WTC11 (cell line): ENCODE measurements around the gene SUGP2. TPM values are rescaled to one million over a fixed set of nuclear protein-coding genes. Genes with fewer than 3 reads are reported as not detected.
A peak's percentile ranks its signal among the peaks of the same experiment; 100 is the strongest.

Experiments used
- ATAC-seq: fragments of 200-7000 bp; cut with Tn5 transposase; 2 replicates; pipeline ENCODE4 v1.10.0; 2021; ENCODE audit warnings: mild to moderate bottlenecking, moderate library complexity
- CTCF ChIA-PET: fragments of 300-600 bp; sonication (Branson Sonifier 250); formaldehyde crosslinking; loops from one replicate; lab custom pipeline; 2021; ENCODE audit warnings: antibody characterized with exemption; lab: Charles Lee
- POLR2A ChIA-PET: fragments of 350-600 bp; sonication (Branson Sonifier 250); formaldehyde crosslinking; loops from one replicate; lab custom pipeline; 2021; ENCODE audit warnings: antibody characterized with exemption; lab: Charles Lee
- DNase-seq: peaks from one replicate; pipeline ENCODE4 v3.0.0; 2021; ENCODE audit warnings: low spot score
- H3K27ac Mint-ChIP-seq: 2 replicates; pipeline ENCODE4 v1.8.0; 2021; ENCODE audit warnings: mixed read lengths
- H3K27me3 Mint-ChIP-seq: 2 replicates; pipeline ENCODE4 v1.8.0; 2021; ENCODE audit warnings: low read depth, mild to moderate bottlenecking, moderate library complexity, mixed read lengths
- H3K36me3 Mint-ChIP-seq: 2 replicates; pipeline ENCODE4 v1.8.0; 2021; ENCODE audit warnings: mixed read lengths
- H3K4me1 Mint-ChIP-seq: 2 replicates; pipeline ENCODE4 v1.8.0; 2022; ENCODE audit warnings: mixed read lengths
- H3K4me3 Mint-ChIP-seq: 2 replicates; pipeline ENCODE4 v1.8.0; 2021; ENCODE audit warnings: mild to moderate bottlenecking, moderate library complexity, mixed read lengths
- H3K9me3 Mint-ChIP-seq: 2 replicates; pipeline ENCODE4 v1.8.0; 2021; ENCODE audit warnings: mixed read lengths
- ATF2 ChIP-seq: sonication (generic); formaldehyde crosslinking; IDR thresholded peaks from 2 replicates; pipeline ENCODE4 v1.8.1; 2022; ENCODE audit warnings: low read depth, missing genetic modification reagents, borderline replicate concordance
- ATF6 ChIP-seq: sonication (generic); formaldehyde crosslinking; IDR thresholded peaks from 2 replicates; pipeline ENCODE4 v1.8.1; 2023; ENCODE audit warnings: mild to moderate bottlenecking, missing genetic modification reagents
- CDX4 ChIP-seq: fragments of 250-450 bp; sonication (Bioruptor Pico); IDR thresholded peaks from 2 replicates; pipeline ENCODE4 v1.9.0; 2021; ENCODE audit warnings: moderate library complexity, mild to moderate bottlenecking, inconsistent platforms, borderline replicate concordance
- ERG ChIP-seq: fragments of 250-450 bp; sonication (Bioruptor Pico); IDR thresholded peaks from 2 replicates; pipeline ENCODE4 v1.8.0; 2021; ENCODE audit warnings: mild to moderate bottlenecking
- FOXJ3 ChIP-seq: sonication (generic); formaldehyde crosslinking; IDR thresholded peaks from 2 replicates; pipeline ENCODE4 v1.9.0; 2021; ENCODE audit warnings: missing genetic modification reagents, mild to moderate bottlenecking, borderline replicate concordance
- FOXP4 ChIP-seq: sonication (generic); formaldehyde crosslinking; IDR thresholded peaks from 2 replicates; pipeline ENCODE4 v1.8.0; 2022; ENCODE audit warnings: mild to moderate bottlenecking, missing genetic modification reagents
- HMGA2 ChIP-seq: fragments of 250-450 bp; sonication (Bioruptor Pico); IDR thresholded peaks from 2 replicates; pipeline ENCODE4 v1.4.0; 2021; ENCODE audit warnings: mild to moderate bottlenecking, moderate library complexity
- NFE2L1 ChIP-seq: sonication (generic); formaldehyde crosslinking; IDR thresholded peaks from 2 replicates; pipeline ENCODE4 v1.8.1; 2023; ENCODE audit warnings: missing genetic modification reagents
- NFYB ChIP-seq: sonication (generic); formaldehyde crosslinking; conservative IDR thresholded peaks from 2 replicates; pipeline ENCODE4 v1.8.0; 2022; ENCODE audit warnings: low read depth, missing genetic modification reagents
- PRRX2 ChIP-seq: fragments of 250-450 bp; sonication (Bioruptor Pico); IDR thresholded peaks from 2 replicates; pipeline ENCODE4 v1.8.0; 2021; ENCODE audit warnings: mild to moderate bottlenecking
- RORB ChIP-seq: fragments of 250-450 bp; sonication (Bioruptor Pico); IDR thresholded peaks from 2 replicates; pipeline ENCODE4 v1.9.0; 2021; ENCODE audit warnings: mild to moderate bottlenecking
- STAT6 ChIP-seq: sonication (generic); formaldehyde crosslinking; conservative IDR thresholded peaks from 2 replicates; pipeline ENCODE4 v1.8.1; 2023; ENCODE audit warnings: mild to moderate bottlenecking, low read depth, missing genetic modification reagents, moderate library complexity
- TP53 ChIP-seq: sonication (generic); formaldehyde crosslinking; IDR thresholded peaks from 2 replicates; pipeline ENCODE4 v1.8.1; 2023; ENCODE audit warnings: mild to moderate bottlenecking, missing genetic modification reagents
- ZBTB21 ChIP-seq: sonication (generic); formaldehyde crosslinking; IDR thresholded peaks from 2 replicates; pipeline ENCODE4 v1.8.1; 2023; ENCODE audit warnings: mild to moderate bottlenecking, missing genetic modification reagents, borderline replicate concordance
- ZBTB43 ChIP-seq: sonication (generic); formaldehyde crosslinking; IDR thresholded peaks from 2 replicates; pipeline ENCODE4 v1.8.1; 2023; ENCODE audit warnings: mild to moderate bottlenecking, missing genetic modification reagents
- ZNF121 ChIP-seq: sonication (generic); formaldehyde crosslinking; IDR thresholded peaks from 2 replicates; pipeline ENCODE4 v1.8.0; 2023; ENCODE audit warnings: missing genetic modification reagents
- ZNF263 ChIP-seq: sonication (generic); formaldehyde crosslinking; IDR thresholded peaks from 2 replicates; pipeline ENCODE4 v1.8.1; 2022; ENCODE audit warnings: low read depth, mild to moderate bottlenecking, moderate library complexity, missing genetic modification reagents
- ZNF396 ChIP-seq: fragments of 250-450 bp; sonication (Bioruptor Pico); IDR thresholded peaks from 2 replicates; pipeline ENCODE4 v1.8.0; 2021; ENCODE audit warnings: mild to moderate bottlenecking, moderate library complexity, borderline replicate concordance
- ZNF416 ChIP-seq: fragments of 250-450 bp; sonication (Bioruptor Pico); IDR thresholded peaks from 2 replicates; pipeline ENCODE4 v1.9.0; 2021; ENCODE audit warnings: mild to moderate bottlenecking, inconsistent platforms
- total RNA-seq: library from RNA; stranded (reverse); gene quantifications from 3 replicates; pipeline ENCODE4 v1.2.3, GENCODE V29; 2021

SUGP2 gene
- total RNA-seq, 1 experiment from 2014 or later: 160 TPM

- TF ChIP-seq FOXP4 (CRISPR knock-in tag) (no peak), ATF2 (no peak), HMGA2 (CRISPR knock-in tag) (no peak), STAT6 (CRISPR knock-in tag) (no peak), ZBTB43 (CRISPR knock-in tag) (no peak), ZNF396 (CRISPR knock-in tag) (no peak), ZNF121 (CRISPR knock-in tag) (no peak)
Observed at GRCh38 chr19:19081642-19082151, 48.4 kb upstream of the SUGP2 start (continued).

GRCh38 chr19:19079571-19079970, 46.3 kb upstream of the SUGP2 start:
- ChIA-PET POLR2A (no interaction called here), CTCF (no interaction called here)
- Mint-ChIP-seq H3K9me3 (no peaks in the 10 kb centered on the region), H3K4me1 (no peaks in the 10 kb centered on the region), H3K36me3 (no peaks in the 10 kb centered on the region), H3K27me3 (peaks cover 90% of the 10 kb centered on the region), H3K4me3 (no peak overlapping the region), H3K27ac (no peak overlapping the region)
- DNase-seq: no peak
- TF ChIP-seq ZNF121 (CRISPR knock-in tag) (peak; percentile 76), NFE2L1 (no peak)
- no peak for ATAC-seq

- no peaks in the 10 kb centered on the region for H3K9me3 Mint-ChIP-seq
- no peak overlapping the region for H3K4me3 Mint-ChIP-seq
- TF ChIP-seq TP53 (CRISPR knock-in tag) (no peak), NFYB (no peak), NFE2L1 (no peak), PRRX2 (CRISPR knock-in tag) (no peak), HMGA2 (CRISPR knock-in tag) (peak; percentile 69; the same call in 1 of the 2 replicates), ZNF263 (no peak)
- ATAC-seq (no peak), DNase-seq (no peak)
- H3K4me1 Mint-ChIP-seq: no peaks in the 10 kb centered on the region
- peaks cover 91% of the 10 kb centered on the region for H3K27me3 Mint-ChIP-seq
- CTCF ChIA-PET: no interaction called here
- POLR2A ChIA-PET: interaction anchor here (0.6 kb wide), 1 partner anchor 1645 kb away, joined by 5 read pairs; no protein-coding TSS in a partner anchor
- no peaks in the 10 kb centered on the region for H3K36me3 Mint-ChIP-seq
- H3K27ac Mint-ChIP-seq: no peak overlapping the region
Observed at GRCh38 chr19:19078801-19079200, 45.5 kb upstream of the SUGP2 start.

- no peak overlapping the region for H3K27ac Mint-ChIP-seq
- TF ChIP-seq ATF6 (CRISPR knock-in tag) (no peak), ZNF263 (no peak), ZNF416 (no peak), RORB (CRISPR knock-in tag) (no peak), NFYB (no peak), ERG (CRISPR knock-in tag) (no peak), CDX4 (CRISPR knock-in tag) (no peak), FOXJ3 (CRISPR knock-in tag) (no peak), ZNF396 (CRISPR knock-in tag) (no peak), ZBTB21 (CRISPR knock-in tag) (no peak)
Observed at GRCh38 chr19:19077103-19077502, 43.8 kb upstream of the SUGP2 start.

More at GRCh38 chr19:19077103-19077502, 43.8 kb upstream of the SUGP2 start:
- DNase-seq (no peak), ATAC-seq (no peak)
- no peaks in the 10 kb centered on the region for H3K36me3 Mint-ChIP-seq
- ChIA-PET POLR2A (no interaction called here), CTCF (interaction anchor here (1.4 kb wide), 1 partner anchor 34 kb away, joined by 4 read pairs; no protein-coding TSS in a partner anchor)
- H3K9me3 Mint-ChIP-seq: no peaks in the 10 kb centered on the region
- no peaks in the 10 kb centered on the region for H3K4me1 Mint-ChIP-seq
- no peak overlapping the region for H3K4me3 Mint-ChIP-seq
- peaks cover 96% of the 10 kb centered on the region for H3K27me3 Mint-ChIP-seq
